H1 (cell line): ENCODE results near the gene FGD4. TPM values are rescaled to one million over a fixed set of nuclear protein-coding genes. Genes with fewer than 3 reads are reported as not detected.
A peak's percentile ranks its signal among the peaks of the same experiment; 100 is the strongest.

ENCODE experiments used
- CTCF ChIA-PET: fragments of 300-600 bp; sonication (Branson Sonifier 250); formaldehyde crosslinking; loops from one replicate; lab custom pipeline; 2021; ENCODE audit not compliant: partially characterized antibody; lab: Charles Lee
- POLR2A ChIA-PET: fragments of 300-600 bp; sonication (Branson Sonifier 250); formaldehyde crosslinking; loops from one replicate; lab custom pipeline; 2021; ENCODE audit warnings: inconsistent platforms; ENCODE audit not compliant: partially characterized antibody; lab: Charles Lee
- DNase-seq, 2 experiments: peaks; one replicate each; pipeline versions ENCODE4 v3.0.0 to v3.0.0-alpha.2; 2010 to 2022; ENCODE audit warnings: low spot score in 2 of 2, low read depth in 1 of 2, mixed read lengths in 1 of 2
- FAIRE-seq: peaks from 2 replicates; lab custom pipeline; 2011; peaks lifted over from hg19 to GRCh38; lab: Jason Lieb, UNC
- H2AFZ ChIP-seq: 2 replicates; pipeline ENCODE4 v1.8.1; 2012; ENCODE audit warnings: low read length, inconsistent platforms
- H2AK5ac ChIP-seq: 2 replicates; pipeline ENCODE4 v1.6.1; 2013; ENCODE audit warnings: low read depth, low read length
- H2BK120ac ChIP-seq: replicated peaks from 2 replicates; pipeline ENCODE3; 2013; ENCODE audit warnings: low read depth, low read length, inconsistent platforms
- H2BK12ac ChIP-seq: 2 replicates; pipeline ENCODE4 v1.6.1; 2013; ENCODE audit warnings: low read depth, low read length
- H2BK15ac ChIP-seq: 2 replicates; pipeline ENCODE4 v1.6.1; 2013; ENCODE audit warnings: low read length
- H2BK20ac ChIP-seq: 2 replicates; pipeline ENCODE4 v1.6.1; 2013; ENCODE audit warnings: low read length
- H2BK5ac ChIP-seq: 2 replicates; pipeline ENCODE4 v1.6.1; 2013; ENCODE audit warnings: low read depth, low read length
- H3K14ac ChIP-seq: 2 replicates; pipeline ENCODE4 v1.6.1; 2013; ENCODE audit warnings: inconsistent platforms; ENCODE audit not compliant: insufficient read length
- H3K18ac ChIP-seq: 2 replicates; pipeline ENCODE4 v1.6.1; 2013; ENCODE audit warnings: low read length; ENCODE audit errors: extremely low read depth
- H3K23ac ChIP-seq: 2 replicates; pipeline ENCODE4 v1.6.1; 2013; ENCODE audit warnings: inconsistent platforms; ENCODE audit not compliant: insufficient read length
- H3K23me2 ChIP-seq: 2 replicates; pipeline ENCODE4 v1.6.1; 2013; ENCODE audit warnings: low read depth, low read length
- H3K27ac ChIP-seq: 2 replicates; pipeline ENCODE4 v1.6.1; 2011; ENCODE audit warnings: low read depth, low read length, inconsistent platforms
- H3K27me3 ChIP-seq, 4 experiments: replicated peaks in 1 of 4; 1 replicate in 1 of 4; 2 replicates in 3 of 4; pipeline versions ENCODE4 v1.6.1 to v1.8.1; 2011 to 2013; ENCODE audit warnings: low read length in 3 of 4, mild to moderate bottlenecking in 3 of 4, inconsistent platforms in 2 of 4, mixed read lengths in 2 of 4, moderate library complexity in 1 of 4; ENCODE audit not compliant: control insufficient read depth in 3 of 4, insufficient read depth in 3 of 4; ENCODE audit errors: extremely low read depth in 1 of 4
- H3K36me3 ChIP-seq, 4 experiments: 2 replicates each; pipeline versions ENCODE4 v1.6.1 to v1.8.1; 2011 to 2013; ENCODE audit warnings: mild to moderate bottlenecking in 4 of 4, low read length in 3 of 4, moderate library complexity in 2 of 4, control low read depth in 1 of 4, inconsistent platforms in 1 of 4; ENCODE audit not compliant: insufficient read depth in 4 of 4, control insufficient read depth in 2 of 4
- H3K4ac ChIP-seq: replicated peaks from 2 replicates; pipeline ENCODE3; 2013; ENCODE audit warnings: low read length, low read depth, mixed read lengths, inconsistent platforms; ENCODE audit not compliant: insufficient read length
- H3K4me1 ChIP-seq, 4 experiments: replicated peaks in 1 of 4; 1 replicate in 1 of 4; 2 replicates in 3 of 4; pipeline versions ENCODE4 v1.6.1 to v1.8.1; 2011 to 2013; ENCODE audit warnings: low read length in 3 of 4, inconsistent platforms in 2 of 4, mixed read lengths in 1 of 4; ENCODE audit not compliant: insufficient read depth in 4 of 4, control insufficient read depth in 3 of 4
- H3K4me2 ChIP-seq, 2 experiments: 2 replicates each; pipeline versions ENCODE4 v1.6.1 to v1.8.1; 2011 to 2013; ENCODE audit warnings: low read depth in 2 of 2, low read length in 2 of 2, control low read depth in 1 of 2, inconsistent platforms in 1 of 2, mild to moderate bottlenecking in 1 of 2; ENCODE audit not compliant: insufficient read depth in 1 of 2
- H3K4me3 ChIP-seq, 4 experiments: fragments of 200-600, 300-600 bp in 1 of 4; sonication (generic), shearing (Covaris generic), sonication (Bioruptor Twin) in 1 of 4; 2 replicates each; pipeline versions ENCODE4 v1.5.1 to v1.8.1; 2011 to 2016; ENCODE audit warnings: low read length in 4 of 4, low read depth in 3 of 4, control low read depth in 2 of 4, inconsistent platforms in 2 of 4, mild to moderate bottlenecking in 2 of 4, mixed read lengths in 1 of 4, moderate library complexity in 1 of 4; ENCODE audit not compliant: insufficient read depth in 2 of 4; ENCODE audit errors: extremely low read depth in 1 of 4
- H3K56ac ChIP-seq: replicated peaks from 2 replicates; pipeline ENCODE3; 2013; ENCODE audit warnings: low read depth, mild to moderate bottlenecking, mixed read lengths, low read length, inconsistent platforms; ENCODE audit not compliant: insufficient read length
- H3K79me1 ChIP-seq: 2 replicates; pipeline ENCODE4 v1.6.1; 2013; ENCODE audit warnings: low read depth, low read length, control low read depth
- H3K79me2 ChIP-seq, 2 experiments: 2 replicates each; pipeline versions ENCODE4 v1.6.1 to v1.8.1; 2012 to 2013; ENCODE audit warnings: low read length in 2 of 2, mild to moderate bottlenecking in 2 of 2, inconsistent platforms in 1 of 2; ENCODE audit not compliant: insufficient read depth in 2 of 2, control insufficient read depth in 1 of 2
- H3K9ac ChIP-seq, 4 experiments: replicated peaks in 1 of 4; 1 replicate in 1 of 4; 2 replicates in 3 of 4; pipeline versions ENCODE4 v1.6.1 to v1.8.1; 2011 to 2013; ENCODE audit warnings: low read depth in 3 of 4, low read length in 3 of 4, control low read depth in 2 of 4, mild to moderate bottlenecking in 2 of 4, moderate library complexity in 2 of 4, inconsistent platforms in 1 of 4; ENCODE audit errors: extremely low read depth in 1 of 4
- H3K9me3 ChIP-seq, 2 experiments: 2 replicates each; pipeline versions ENCODE4 v1.6.1 to v1.8.1; 2012 to 2013; ENCODE audit warnings: mild to moderate bottlenecking in 2 of 2, moderate library complexity in 2 of 2, control low read depth in 1 of 2, inconsistent platforms in 1 of 2, low read depth in 1 of 2, low read length in 1 of 2, mixed read lengths in 1 of 2; ENCODE audit not compliant: insufficient read depth in 2 of 2
- H4K20me1 ChIP-seq, 2 experiments: replicated peaks in 1 of 2; 2 replicates each; pipeline versions ENCODE3 to v1.8.1; 2011 to 2013; ENCODE audit warnings: inconsistent platforms in 2 of 2, low read length in 2 of 2, mild to moderate bottlenecking in 1 of 2; ENCODE audit not compliant: insufficient read depth in 2 of 2, control insufficient read depth in 1 of 2
- H4K5ac ChIP-seq: 2 replicates; pipeline ENCODE4 v1.6.1; 2013; ENCODE audit warnings: low read length, low read depth, mixed read lengths, inconsistent platforms; ENCODE audit not compliant: insufficient read length
- H4K8ac ChIP-seq: 2 replicates; pipeline ENCODE4 v1.8.0; 2013; ENCODE audit warnings: mild to moderate bottlenecking, moderate library complexity, low read length, inconsistent platforms; ENCODE audit not compliant: insufficient read depth; ENCODE audit errors: extremely low read depth
- H4K91ac ChIP-seq: replicated peaks from 2 replicates; pipeline ENCODE3; 2013; ENCODE audit warnings: low read length, mixed read lengths, inconsistent platforms; ENCODE audit not compliant: insufficient read length
- ASH2L ChIP-seq: fragments of 200-600, 300-600 bp; sonication (generic); IDR thresholded peaks from one replicate; pipeline ENCODE4 v1.7.1; 2017; ENCODE audit warnings: low read length
- BRCA1 ChIP-seq: IDR thresholded peaks from 2 replicates; pipeline ENCODE4 v1.6.1; 2012; ENCODE audit warnings: low read depth, low read length, improper control_type of control experiment
- CBX8 ChIP-seq: fragments of 300-800, 300-1000 bp; sonication (generic); IDR thresholded peaks from 2 replicates; pipeline ENCODE4 v1.7.1; 2016; ENCODE audit warnings: low read depth, low read length, borderline replicate concordance
- GTF2F1 ChIP-seq: IDR thresholded peaks from 2 replicates; pipeline ENCODE4 v1.6.1; 2012; ENCODE audit warnings: low read depth, low read length, improper control_type of control experiment, borderline replicate concordance
- KDM4A ChIP-seq: IDR thresholded peaks from one replicate; pipeline ENCODE4 v1.7.1; 2012; ENCODE audit warnings: low read depth, mild to moderate bottlenecking, moderate library complexity, low read length, inconsistent platforms; ENCODE audit not compliant: severe bottlenecking
- MAFK ChIP-seq: IDR thresholded peaks from 2 replicates; pipeline ENCODE4 v1.6.1; 2012; ENCODE audit warnings: low read depth, mild to moderate bottlenecking, improper control_type of control experiment, low read length
- POLR2AphosphoS5 ChIP-seq: IDR thresholded peaks from 2 replicates; pipeline ENCODE4 v1.6.1; 2011; ENCODE audit warnings: low read depth, low read length
- RNF2 ChIP-seq: fragments of 200-900, 300-1000 bp; sonication (generic); IDR thresholded peaks from 2 replicates; pipeline ENCODE4 v1.7.1; 2016; ENCODE audit warnings: borderline replicate concordance, low read depth, mild to moderate bottlenecking, antibody characterized with exemption, low read length; ENCODE audit not compliant: poor library complexity, severe bottlenecking; ENCODE audit errors: missing control alignments
- SIX5 ChIP-seq: IDR thresholded peaks from 2 replicates; pipeline ENCODE4 v1.6.1; 2011; ENCODE audit warnings: mild to moderate bottlenecking, low read depth, low read length
- SRF ChIP-seq: IDR thresholded peaks from 2 replicates; pipeline ENCODE4 v1.6.1; 2011; ENCODE audit warnings: mild to moderate bottlenecking, low read depth, low read length, moderate library complexity
- WGBS, 2 experiments: shearing (Covaris generic) in 1 of 2; methylation state at CpG; one replicate each; pipeline versions ENCODE4 v1.1.6 to v1.1.7; 2013 to 2015; ENCODE audit warnings: low lambda C conversion rate in 2 of 2, mixed read lengths in 2 of 2, inconsistent platforms in 1 of 2, low coverage in 1 of 2, missing lambda C conversion rate in 1 of 2; ENCODE audit not compliant: insufficient replicate concordance in 2 of 2, insufficient coverage in 1 of 2, insufficient read length in 1 of 2; ENCODE audit errors: extremely low coverage in 1 of 2, missing lambda C conversion rate in 1 of 2; 5-methylcytosine and 5-hydroxymethylcytosine counted together
- polyA plus RNA-seq, 7 experiments: library from polyadenylated mRNA; depleted of rRNA in 3 of 7; stranded (reverse) in 5 of 7; unstranded in 2 of 7; fragments of >200 nt in 5 of 7; fragments of 200-250 nt in 2 of 7; gene quantifications; 1 replicate in 5 of 7; 2 replicates in 1 of 7; 4 replicates in 1 of 7; pipeline versions ENCODE4 v1.2.1 to v1.2.3, GENCODE V29; 2011 to 2013; ENCODE audit warnings: missing spikeins in 2 of 7, mixed read lengths in 2 of 7
- total RNA-seq: library from RNA; stranded (reverse); fragmentation: NEBNext Ultra II Directional; extraction: Animal tissue kit (Norgen Biotek cat#: 25700); gene quantifications from 2 replicates; pipeline ENCODE4 v1.2.1, GENCODE V29; 2021

FGD4 gene
- total and polyA plus RNA-seq, 2 of the 8 experiments (the other 6 are each of a cell fraction or from before 2014, with no cell fraction given) = 8.5 to 48.2 TPM

DNA sequence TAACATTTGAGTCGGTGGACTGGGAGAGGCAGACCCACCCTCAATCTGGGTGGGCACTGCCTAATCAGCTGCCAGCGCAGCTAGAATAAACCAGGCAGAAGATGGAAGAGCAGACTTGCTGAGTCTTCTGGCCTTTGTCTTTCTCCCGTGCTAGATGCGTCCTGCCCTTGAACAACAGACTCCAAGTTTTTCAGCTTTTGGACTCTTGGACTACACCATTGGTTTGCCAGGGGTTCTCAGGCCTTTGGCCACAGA, 252.5 kb downstream of the FGD4 start:
- no peak overlapping the region for H4K91ac ChIP-seq
- H3K18ac ChIP-seq = no peak overlapping the region
- no peaks in the 10 kb centered on the region for H3K79me2 ChIP-seq
- no peak overlapping the region for H3K27ac ChIP-seq
- no peak overlapping the region for H4K8ac ChIP-seq
- FAIRE-seq (no peak), DNase-seq (peak in 1 of 2 experiments; percentile 37)
- no peak overlapping the region for H2BK5ac ChIP-seq
- H2BK12ac ChIP-seq = no peak overlapping the region
- H3K4me2 ChIP-seq = no peak overlapping the region
- H3K36me3 ChIP-seq = no peaks in the 10 kb centered on the region; a peak in 1 of 8 replicates
- no peak overlapping the region for H2BK120ac ChIP-seq
- H2BK15ac ChIP-seq = no peak overlapping the region
- no peak overlapping the region for H3K9ac ChIP-seq
- H2BK20ac ChIP-seq = no peak overlapping the region
- H3K23me2 ChIP-seq = no peaks in the 10 kb centered on the region
- H4K20me1 ChIP-seq = no peaks in the 10 kb centered on the region
- no peak overlapping the region for H3K23ac ChIP-seq
- no peak overlapping the region for H3K4ac ChIP-seq
- H3K27me3 ChIP-seq = no peaks in the 10 kb centered on the region
- H3K14ac ChIP-seq = no peak overlapping the region
- H4K5ac ChIP-seq = no peak overlapping the region
- no peak overlapping the region for H2AFZ ChIP-seq
- H2AK5ac ChIP-seq = no peak overlapping the region
- TF ChIP-seq SIX5 = no peak
- no peak for TF ChIP-seq POLR2AphosphoS5
- no peak for TF ChIP-seq RNF2
- no peak for TF ChIP-seq GTF2F1
- no peak for TF ChIP-seq MAFK
- TF ChIP-seq SRF = no peak
- TF ChIP-seq ASH2L = no peak
- no peak for TF ChIP-seq KDM4A
- no peak for TF ChIP-seq BRCA1
- TF ChIP-seq CBX8 = no peak
- no peak overlapping the region for H3K4me3 ChIP-seq
- no peaks in the 10 kb centered on the region for H3K9me3 ChIP-seq
- 95% methylated on average over 4 of the region's 4 CpGs; no CpG with 5 or more reads in 1 of the 2 experiments for WGBS, 2 experiments
- H3K4me1 ChIP-seq = no peaks in the 10 kb centered on the region
- no peak overlapping the region for H3K56ac ChIP-seq
- CTCF ChIA-PET = interaction anchor here (1.0 to 1.2 kb wide), 3 partner anchors 20 to 195 kb away, joined by 3 to 4 read pairs (median 4); no protein-coding TSS in a partner anchor
- POLR2A ChIA-PET = interaction anchor here (0.6 kb wide), 1 partner anchor 439 kb away, joined by 3 read pairs; no protein-coding TSS in a partner anchor
- H3K79me1 ChIP-seq = no peaks in the 10 kb centered on the region
